Lower lobe of right lung (tissue), 2 donors: ENCODE results near the gene PPDPF. TPM values are rescaled to one million over a fixed set of nuclear protein-coding genes. Genes with fewer than 3 reads are reported as not detected.

Source experiments
- ATAC-seq, 2 donors: fragments of 200-7000 bp; cut with Tn5 transposase; one replicate each; pipeline ENCODE4 v1.9.1; 2020 to 2022; ENCODE audit warnings: mild to moderate bottlenecking in 2 of 2, moderate library complexity in 2 of 2
- DNase-seq: peaks from one replicate; pipeline ENCODE4 v3.0.0-alpha.2; 2020
- H3K27ac ChIP-seq: fragments of 200-600 bp; one replicate; pipeline ENCODE4 v1.8.0; 2022
- H3K27me3 ChIP-seq: fragments of 200-600 bp; one replicate; pipeline ENCODE4 v1.8.0; 2022; ENCODE audit warnings: low read depth
- H3K36me3 ChIP-seq: fragments of 200-600 bp; one replicate; pipeline ENCODE4 v1.8.0; 2022; ENCODE audit warnings: mild to moderate bottlenecking
- H3K4me1 ChIP-seq: fragments of 200-600 bp; one replicate; pipeline ENCODE4 v1.8.0; 2022
- H3K4me3 ChIP-seq: fragments of 200-600 bp; one replicate; pipeline ENCODE4 v1.8.0; 2022; ENCODE audit warnings: mild to moderate bottlenecking
- H3K9me3 ChIP-seq: fragments of 200-600 bp; one replicate; pipeline ENCODE4 v1.8.0; 2022
- intact Hi-C: fragments of 100-400 bp; cut with DNase I; formaldehyde crosslinking; loops from one replicate; pipeline ENCODE4 v1.11.0; 2022
- total RNA-seq: library from RNA; stranded (reverse); fragmentation: NEBNext Ultra II Directional; extraction: Animal tissue kit (Norgen Biotek cat#: 25700); gene quantifications from one replicate; pipeline ENCODE4 v1.2.1, GENCODE V29; 2021
- TF ChIP-seq, protein P1 (sequence below): fragments of 200-600 bp; IDR thresholded peaks from one replicate; pipeline ENCODE4 v1.8.0; 2022; ENCODE audit warnings: antibody characterized with exemption, mild to moderate bottlenecking
- donor health status: DM: no; HTN: yes; CAD: no; lungs with severe emphysema.

PPDPF gene
- total RNA-seq, 1 donor from 2014 or later, result 305 TPM

- no peak overlapping the region for H3K27ac ChIP-seq
- H3K9me3 ChIP-seq, result no peaks in the 10 kb centered on the region
- H3K36me3 ChIP-seq, result no peaks in the 10 kb centered on the region
- peaks cover 57% of the 10 kb centered on the region for H3K27me3 ChIP-seq
- intact Hi-C loops, result no loop called here
- ATAC-seq (no peak), DNase-seq (no peak)
- no peak overlapping the region for H3K4me3 ChIP-seq
- H3K4me1 ChIP-seq, result no peaks in the 10 kb centered on the region
- TF ChIP-seq, protein P1, sequence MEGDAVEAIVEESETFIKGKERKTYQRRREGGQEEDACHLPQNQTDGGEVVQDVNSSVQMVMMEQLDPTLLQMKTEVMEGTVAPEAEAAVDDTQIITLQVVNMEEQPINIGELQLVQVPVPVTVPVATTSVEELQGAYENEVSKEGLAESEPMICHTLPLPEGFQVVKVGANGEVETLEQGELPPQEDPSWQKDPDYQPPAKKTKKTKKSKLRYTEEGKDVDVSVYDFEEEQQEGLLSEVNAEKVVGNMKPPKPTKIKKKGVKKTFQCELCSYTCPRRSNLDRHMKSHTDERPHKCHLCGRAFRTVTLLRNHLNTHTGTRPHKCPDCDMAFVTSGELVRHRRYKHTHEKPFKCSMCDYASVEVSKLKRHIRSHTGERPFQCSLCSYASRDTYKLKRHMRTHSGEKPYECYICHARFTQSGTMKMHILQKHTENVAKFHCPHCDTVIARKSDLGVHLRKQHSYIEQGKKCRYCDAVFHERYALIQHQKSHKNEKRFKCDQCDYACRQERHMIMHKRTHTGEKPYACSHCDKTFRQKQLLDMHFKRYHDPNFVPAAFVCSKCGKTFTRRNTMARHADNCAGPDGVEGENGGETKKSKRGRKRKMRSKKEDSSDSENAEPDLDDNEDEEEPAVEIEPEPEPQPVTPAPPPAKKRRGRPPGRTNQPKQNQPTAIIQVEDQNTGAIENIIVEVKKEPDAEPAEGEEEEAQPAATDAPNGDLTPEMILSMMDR, result no peak
Measured at GRCh38 chr20:63484236-63484635, 36.3 kb upstream of the PPDPF start.

DNA sequence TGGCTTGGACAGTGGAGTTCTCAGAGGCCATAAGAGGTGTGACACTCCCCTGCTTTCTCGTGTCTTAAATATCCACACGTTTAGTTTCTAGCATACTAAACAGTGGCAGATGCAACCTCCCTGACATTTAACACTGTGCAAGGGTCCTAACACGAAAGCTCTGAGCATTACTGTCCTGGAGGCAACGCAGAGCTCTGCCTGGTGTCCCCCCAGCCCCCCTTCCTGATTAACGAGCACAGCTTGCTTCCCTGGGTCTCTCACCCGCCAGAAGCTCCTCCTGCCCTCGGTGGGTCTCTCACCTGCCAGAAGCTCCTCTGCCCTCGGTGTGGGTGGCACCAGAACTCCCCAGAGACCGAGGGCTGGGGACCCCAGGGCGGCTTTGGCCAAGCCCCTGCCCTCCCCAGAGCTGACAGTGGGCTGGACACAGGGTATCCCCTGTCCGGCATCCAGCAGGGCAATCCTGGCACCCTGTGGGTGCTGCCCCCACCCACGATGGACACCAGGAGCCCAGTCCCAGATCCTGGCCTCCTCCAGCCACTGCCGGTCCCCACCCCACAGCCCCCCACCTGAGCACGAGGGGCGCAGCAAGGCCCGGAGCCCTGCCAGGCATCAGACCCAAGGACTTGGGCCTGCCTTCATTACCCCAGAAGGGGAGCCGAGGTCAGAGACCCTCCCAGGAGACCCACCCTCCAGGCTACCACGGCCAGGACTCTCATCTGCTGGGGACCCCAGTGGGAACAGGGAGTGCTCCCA lies 35.7 kb upstream of the PPDPF start:
- DNase-seq (no peak), ATAC-seq (no peak)
- intact Hi-C loops, result no loop called here
- no peaks in the 10 kb centered on the region for H3K36me3 ChIP-seq
- H3K4me3 ChIP-seq, result no peak overlapping the region
- H3K27ac ChIP-seq, result no peak overlapping the region
- no peaks in the 10 kb centered on the region for H3K9me3 ChIP-seq
- no peaks in the 10 kb centered on the region for H3K4me1 ChIP-seq
- TF ChIP-seq, protein P1, result no peak
- H3K27me3 ChIP-seq, result peaks cover 57% of the 10 kb centered on the region

DNA sequence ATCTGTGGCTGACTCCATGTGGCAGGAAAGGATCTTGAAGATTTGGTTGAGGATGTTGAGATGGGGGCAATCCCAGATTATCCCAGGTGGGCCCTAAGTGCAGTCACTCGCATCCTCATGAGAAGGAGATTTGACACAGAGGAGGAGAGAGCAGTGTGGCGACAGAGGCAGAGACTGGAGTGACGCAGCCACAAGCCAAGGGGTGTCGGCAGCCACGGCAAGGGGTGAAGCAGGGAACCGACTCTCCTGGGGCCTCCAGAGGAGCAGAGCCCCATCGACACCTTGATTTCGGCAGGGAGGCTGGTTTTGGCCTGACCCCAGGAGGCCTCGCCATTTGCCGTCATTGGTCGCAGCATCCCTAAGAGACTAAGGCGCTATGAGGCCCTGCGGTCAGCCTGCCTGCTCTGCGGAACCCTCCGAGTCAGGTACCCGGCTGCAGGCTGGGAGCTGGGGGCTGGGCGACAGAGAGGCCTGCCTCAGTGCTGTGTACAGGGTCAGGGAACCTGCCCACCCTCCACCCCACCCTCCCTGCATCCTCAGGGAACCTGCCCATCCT lies 34.2 kb upstream of the PPDPF start:
- H3K27me3 ChIP-seq, result peaks cover 62% of the 10 kb centered on the region
- ATAC-seq, result no peak

GRCh38 chr20:63487116-63487764 lies 33.3 kb upstream of the PPDPF start:
- ATAC-seq (no peak), DNase-seq (no peak)
- intact Hi-C loops, result no loop called here
- H3K4me3 ChIP-seq, result no peak overlapping the region
- H3K27me3 ChIP-seq, result peaks cover 55% of the 10 kb centered on the region
- TF ChIP-seq, protein P1, result no peak
- no peak overlapping the region for H3K27ac ChIP-seq
- H3K9me3 ChIP-seq, result no peaks in the 10 kb centered on the region
- H3K36me3 ChIP-seq, result no peaks in the 10 kb centered on the region
- no peaks in the 10 kb centered on the region for H3K4me1 ChIP-seq

More for the DNA sequence above, 34.2 kb upstream of the PPDPF start:
- no peak for DNase-seq
- no peak overlapping the region for H3K4me3 ChIP-seq
- TF ChIP-seq, protein P1, result no peak
- no peak overlapping the region for H3K27ac ChIP-seq
- intact Hi-C loops, result no loop called here
- H3K9me3 ChIP-seq, result no peaks in the 10 kb centered on the region
- H3K4me1 ChIP-seq, result no peaks in the 10 kb centered on the region
- no peaks in the 10 kb centered on the region for H3K36me3 ChIP-seq

DNA sequence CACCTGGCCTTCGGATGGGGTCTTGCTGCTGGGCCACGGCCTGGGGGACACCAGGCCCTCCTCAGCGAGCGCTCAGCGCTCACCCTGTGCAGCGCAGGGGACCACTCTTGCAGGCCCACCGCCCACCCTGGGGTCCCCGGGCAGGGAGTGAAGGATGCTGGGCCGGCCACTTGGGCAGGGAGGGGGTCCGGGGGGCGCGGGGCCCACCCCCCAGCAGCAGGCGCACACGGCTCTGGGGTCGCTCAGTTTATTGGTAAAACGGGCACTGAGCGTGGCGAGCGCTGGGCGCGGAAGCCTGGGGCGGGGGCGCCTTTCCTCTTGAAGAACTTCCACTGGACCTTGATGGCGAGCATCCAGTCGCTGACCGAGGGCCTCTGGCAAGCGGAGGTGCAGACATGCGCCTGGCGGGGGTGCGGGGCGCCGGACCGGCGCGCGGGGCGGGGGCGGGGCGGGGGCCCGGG lies 32.8 kb upstream of the PPDPF start:
- TF ChIP-seq, protein P1, result no peak
- no peak for DNase-seq
- intact Hi-C loops, result no loop called here

More for the DNA sequence above, 32.8 kb upstream of the PPDPF start:
- ATAC-seq, result no peak
- H3K36me3 ChIP-seq, result no peaks in the 10 kb centered on the region
- no peaks in the 10 kb centered on the region for H3K9me3 ChIP-seq
- no peaks in the 10 kb centered on the region for H3K4me1 ChIP-seq
- no peak overlapping the region for H3K4me3 ChIP-seq
- H3K27ac ChIP-seq, result no peak overlapping the region
- peaks cover 53% of the 10 kb centered on the region for H3K27me3 ChIP-seq
